OCI-M2 (cell line): ENCODE data around the gene KLHL18.

Experiments
- DNase-seq: peaks from one replicate; lab custom pipeline; 2025; ENCODE audit not compliant: unreplicated experiment; lab: John Stamatoyannopoulos, UW

KLHL18 gene

GRCh38 chr3:47392933-47393332, 110.2 kb downstream of the KLHL18 start:
- no peak for DNase-seq

DNA sequence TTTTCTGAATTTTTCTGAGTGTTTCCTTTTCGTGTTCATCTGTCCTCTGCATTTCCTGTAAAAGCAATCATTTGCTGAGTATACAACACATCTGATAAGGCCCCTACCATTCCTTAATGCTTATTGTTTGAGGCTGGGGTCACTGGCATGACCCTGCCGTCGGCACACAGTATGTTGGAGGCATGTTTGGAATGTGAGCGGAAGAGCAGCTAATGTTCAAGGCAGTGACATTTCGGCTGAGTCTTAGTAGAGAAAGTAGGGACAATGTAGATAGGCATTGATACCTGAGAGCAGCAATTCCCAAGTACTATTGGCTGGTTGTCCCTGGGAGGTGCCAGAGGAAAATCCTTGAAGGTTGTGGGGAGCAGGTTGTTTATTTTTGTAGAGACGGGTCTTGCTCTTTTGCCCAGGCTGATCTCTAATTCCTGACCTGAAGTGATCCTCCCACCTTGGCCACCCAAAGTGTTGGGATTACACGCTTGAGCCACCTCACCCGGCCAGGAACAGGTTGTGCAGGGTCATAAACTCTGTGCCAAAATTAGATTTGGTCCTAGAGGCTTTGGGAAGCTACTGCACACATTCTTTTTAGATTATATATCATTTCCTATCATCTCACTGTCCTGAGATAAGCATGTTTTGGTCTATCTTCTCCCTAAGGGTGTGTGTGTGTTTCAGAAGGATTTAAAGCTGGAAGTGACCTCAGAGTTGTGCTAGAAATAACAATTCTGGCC, 111.6 kb downstream of the KLHL18 start:
- DNase-seq: no peak

DNA sequence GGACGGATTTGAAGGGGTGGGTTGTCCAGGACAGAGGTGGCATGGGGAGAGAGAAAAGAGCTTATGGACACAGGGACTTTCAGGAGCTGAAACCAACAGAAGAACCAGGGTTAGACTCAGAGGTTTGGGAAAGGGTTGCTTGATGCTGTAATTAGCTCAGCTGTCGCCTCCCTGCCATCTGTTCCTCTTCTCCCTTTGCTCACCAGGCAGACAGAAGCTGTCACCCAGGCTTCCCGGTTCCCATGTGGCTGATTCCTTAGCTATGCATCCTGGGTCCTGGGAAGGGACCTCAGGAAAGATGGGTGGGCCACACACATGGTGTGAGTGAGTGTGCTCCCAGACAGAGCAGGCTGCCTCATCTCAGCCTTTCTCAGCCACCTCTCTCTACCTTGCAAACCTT, 112.1 kb downstream of the KLHL18 start:
- no peak for DNase-seq
